Vagina (tissue), 2 donors: ENCODE results near the gene GMNN.

ENCODE experiments used
- CTCF ChIP-seq, 3 experiments: fragments of 450-650 bp in 2 of 3; fragments of 200-600 bp in 1 of 3; sonication (generic) in 1 of 3; IDR thresholded peaks; one replicate each; pipeline ENCODE4 v1.5.1; 2017 to 2019; ENCODE audit warnings: antibody characterized with exemption in 3 of 3, mild to moderate bottlenecking in 2 of 3, moderate library complexity in 2 of 3
- POLR2A ChIP-seq, 2 donors: fragments of 450-650 bp; IDR thresholded peaks; one replicate each; pipeline ENCODE4 v1.6.1; 2017; ENCODE audit warnings: antibody characterized with exemption in 2 of 2, mild to moderate bottlenecking in 2 of 2, moderate library complexity in 2 of 2

GRCh38 chr6:24822696-24823095 is 48.0 kb downstream of the GMNN start:
- TF ChIP-seq CTCF (IDR thresholded peaks at IDR 0.05), result no peak
- no peak for TF ChIP-seq POLR2A (IDR thresholded peaks at IDR 0.05)
